HG02571 (cell line): ENCODE measurements around the gene TMEM218.

Source experiments
- ATAC-seq: cut with Tn5 transposase; IDR thresholded peaks from one replicate; pipeline ENCODE4 v1.9.1; 2021; ENCODE audit warnings: mild to moderate bottlenecking, moderate library complexity; ENCODE audit not compliant: unreplicated experiment

Gene TMEM218

DNA sequence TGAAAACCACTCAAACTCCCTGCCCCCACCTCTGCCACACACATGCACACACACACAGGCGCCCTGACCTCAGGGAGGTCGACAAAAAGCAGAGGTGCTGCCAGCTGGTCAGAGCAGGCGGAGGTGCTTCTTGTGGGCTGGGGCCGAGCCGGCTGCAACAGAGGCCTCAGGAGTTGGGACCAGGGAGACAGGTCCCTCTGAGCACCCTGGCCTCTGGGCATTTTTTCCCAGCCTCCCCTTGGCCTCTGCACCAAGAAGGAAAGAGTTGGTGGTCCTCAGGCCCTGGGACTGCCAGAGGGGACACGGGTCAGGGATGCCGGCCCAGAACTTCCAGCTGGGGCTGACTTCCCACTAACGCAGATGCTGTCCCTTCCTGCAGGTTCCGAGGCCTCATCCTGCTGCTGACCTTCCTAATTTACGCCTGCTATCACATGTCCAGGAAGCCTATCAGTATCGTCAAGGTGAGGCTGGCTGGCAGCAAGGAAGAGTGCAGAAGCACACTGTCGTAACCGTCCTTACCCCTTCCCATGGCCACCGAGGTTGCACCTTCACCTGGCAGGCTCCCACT is 35.0 kb downstream of the TMEM218 start:
- ATAC-seq: no peak

DNA sequence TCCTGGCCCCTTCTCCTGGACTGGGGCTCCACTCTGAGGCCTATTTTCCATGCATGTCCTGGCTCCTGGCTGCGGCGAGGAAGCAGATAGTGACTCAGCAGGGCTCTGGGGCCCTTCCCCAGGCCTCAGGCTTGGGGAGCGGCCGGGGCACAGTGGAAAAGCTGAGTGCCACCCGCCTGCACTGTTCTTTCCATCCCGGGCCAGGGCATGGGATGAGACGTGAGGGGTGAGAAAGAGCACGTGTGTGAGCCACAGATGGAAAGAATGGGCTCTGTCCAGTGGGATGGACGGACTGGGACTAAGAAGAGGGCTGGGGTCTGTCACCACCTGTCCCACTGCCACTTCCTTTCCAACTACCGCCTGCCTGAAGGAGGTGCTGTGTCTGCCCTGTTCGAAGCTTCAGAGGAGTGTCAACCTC is 35.5 kb downstream of the TMEM218 start:
- no peak for ATAC-seq

DNA sequence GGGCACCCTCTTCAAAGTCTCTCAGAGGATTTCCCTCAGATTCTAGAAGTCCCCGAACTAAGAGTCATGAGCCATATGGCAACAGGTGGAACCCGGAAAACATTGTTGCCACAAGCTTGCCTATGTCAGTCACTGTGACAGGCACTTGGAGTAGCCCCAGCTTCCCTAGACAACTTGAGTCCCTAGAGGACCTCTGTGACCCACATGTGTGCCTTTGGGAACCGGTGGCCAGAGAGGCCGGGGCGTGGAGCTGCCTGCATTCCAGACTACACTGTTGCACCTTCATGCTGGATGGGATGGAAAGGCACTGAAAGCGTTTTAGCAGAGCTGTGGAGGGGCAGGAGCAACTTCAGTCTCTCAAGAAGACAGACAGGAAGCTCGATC is 36.2 kb downstream of the TMEM218 start:
- ATAC-seq: no peak

DNA sequence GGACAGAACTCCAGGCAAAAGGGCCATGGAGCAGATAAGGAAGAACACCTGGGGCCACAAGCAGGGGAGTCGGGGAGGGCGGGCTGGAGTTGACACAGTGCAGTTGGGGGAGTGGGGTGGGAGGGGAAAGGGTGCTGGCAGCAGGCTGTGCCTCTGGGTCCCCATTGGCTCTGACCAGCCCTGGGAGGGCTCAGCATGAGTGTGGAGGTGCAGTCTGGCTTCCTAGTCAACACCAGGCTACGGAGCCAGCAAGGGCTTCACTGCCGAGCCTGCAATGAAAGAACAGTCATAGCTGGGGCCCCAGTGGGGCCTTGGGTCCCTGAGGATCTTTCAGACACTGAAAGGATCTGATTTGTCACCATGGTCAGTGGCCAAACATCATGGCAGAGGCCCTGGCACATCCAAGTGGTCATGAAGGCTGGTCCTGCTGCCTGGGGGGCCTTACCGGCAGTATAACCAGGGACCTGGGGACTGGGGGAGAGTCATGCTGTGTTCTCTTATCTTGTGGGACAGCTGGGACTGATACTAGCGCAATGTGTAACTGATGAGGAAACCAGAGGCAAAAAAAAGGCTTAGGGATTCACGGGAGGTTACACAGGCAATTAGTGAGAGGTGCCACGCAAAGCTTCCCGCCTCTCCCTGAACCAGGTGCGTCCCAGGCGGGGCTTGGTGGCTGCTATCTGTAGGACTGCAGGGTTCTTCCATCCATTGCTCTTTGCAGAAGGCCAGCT is 36.8 kb downstream of the TMEM218 start:
- ATAC-seq: no peak

- ATAC-seq: no peak
These were observed 37.6 kb downstream of the TMEM218 start for GRCh38 chr11:125073616-125074483.

DNA sequence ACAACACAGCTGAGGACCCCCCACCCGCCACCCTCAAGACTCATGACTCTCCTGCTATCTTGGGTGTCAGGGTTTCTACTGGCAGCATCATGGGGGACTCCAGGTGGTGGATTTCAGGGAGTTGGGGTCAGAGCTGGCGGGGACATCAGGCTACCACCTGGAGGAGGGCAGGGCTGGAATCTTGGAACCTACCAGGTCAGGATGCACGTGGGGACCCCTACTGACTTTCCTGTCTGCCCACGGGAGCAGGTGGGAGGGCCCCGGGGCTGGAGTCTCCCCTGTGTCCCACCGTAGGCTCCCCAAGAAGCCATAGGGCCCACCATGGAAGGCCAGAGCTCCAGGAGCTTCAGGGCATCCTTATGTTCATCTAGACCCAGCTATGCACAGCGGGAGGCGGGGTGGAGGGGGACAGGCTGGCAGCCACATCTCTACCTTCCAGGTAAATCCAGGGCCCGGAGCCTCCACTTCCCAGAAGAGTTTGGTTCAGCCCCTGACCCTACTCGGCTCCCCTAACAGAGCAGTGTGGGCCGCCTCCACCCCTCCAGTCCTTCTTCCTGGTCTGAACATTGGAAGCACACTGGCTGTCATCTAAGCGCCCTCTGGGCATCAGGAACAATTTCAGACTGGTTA is 38.4 kb downstream of the TMEM218 start:
- no peak for ATAC-seq

DNA sequence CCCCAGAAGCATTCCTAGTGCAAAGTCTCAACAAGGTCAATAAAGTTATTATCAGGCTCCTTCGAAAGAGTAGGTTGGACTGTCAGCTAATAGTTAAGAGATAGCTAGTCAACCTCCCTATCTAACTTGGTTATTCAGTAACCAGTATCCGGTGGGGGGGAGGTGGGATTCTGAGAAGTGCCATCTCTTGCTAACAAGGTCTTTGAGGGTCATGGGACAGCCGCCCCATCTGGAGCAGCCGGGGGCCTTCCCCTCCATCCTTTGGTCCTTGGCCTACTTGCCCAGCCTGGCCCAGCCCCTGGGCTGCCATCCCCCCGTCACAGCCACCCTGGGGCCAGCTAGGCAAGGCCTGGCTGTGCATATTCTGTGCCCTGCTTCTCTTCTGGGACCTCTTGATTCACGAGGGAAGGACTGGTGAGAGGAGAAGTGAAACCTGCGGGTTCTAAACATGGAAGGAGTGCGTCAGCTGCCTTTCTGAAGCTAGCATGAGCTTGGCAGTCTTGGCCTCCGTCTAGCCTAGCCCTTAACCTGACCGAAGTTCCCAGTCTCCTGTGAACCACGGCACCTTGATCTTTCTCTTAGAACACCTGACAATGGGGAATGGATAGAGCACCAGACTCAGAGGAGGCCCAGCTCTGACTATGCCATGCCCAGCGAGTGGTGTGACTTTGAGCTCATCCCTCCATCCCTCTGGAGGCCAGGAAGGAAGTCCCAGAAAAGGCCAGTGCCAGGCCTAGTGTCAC is 39.0 kb downstream of the TMEM218 start:
- ATAC-seq: peak; percentile 78

DNA sequence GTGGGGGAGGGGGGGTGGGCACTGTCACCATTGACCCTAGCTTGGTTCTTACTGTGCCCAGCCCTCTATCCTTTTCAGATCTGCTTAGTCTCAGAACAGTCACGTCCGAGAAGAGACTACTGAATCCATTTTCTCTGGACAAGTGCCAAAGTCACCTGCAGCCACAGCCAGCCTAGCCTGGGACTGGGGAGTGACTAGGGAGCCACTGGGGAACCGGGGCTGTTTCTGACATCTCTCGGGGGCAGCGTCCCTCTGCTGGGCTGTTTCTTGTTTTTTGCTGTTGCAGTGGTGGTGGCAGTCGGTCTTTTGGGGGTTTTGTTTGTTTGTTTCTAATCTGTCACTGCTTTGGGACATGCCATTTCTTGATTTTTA is 39.6 kb downstream of the TMEM218 start:
- ATAC-seq: no peak

DNA sequence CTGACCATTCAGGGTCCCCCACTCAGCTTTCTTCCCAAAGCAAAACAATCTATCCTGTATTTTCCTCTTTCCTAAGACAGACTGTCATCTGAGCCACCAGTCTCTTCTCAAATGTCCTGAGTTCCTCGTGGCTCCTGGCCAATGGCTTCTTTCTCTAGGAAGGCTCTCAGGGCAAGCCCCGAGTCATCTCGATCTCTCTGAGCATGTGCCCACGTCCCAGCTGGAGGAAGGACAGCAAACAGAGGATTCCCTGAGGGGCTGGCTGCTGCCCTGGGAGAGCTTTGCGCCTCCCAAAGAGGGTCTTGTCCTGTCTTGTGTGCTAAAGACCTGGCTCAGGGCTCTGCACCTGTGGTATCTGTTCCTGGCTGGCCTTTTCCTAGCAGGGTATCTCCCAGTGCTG is 40.0 kb downstream of the TMEM218 start:
- ATAC-seq: no peak

GRCh38 chr11:125070699-125071254 is 40.6 kb downstream of the TMEM218 start:
- peak; percentile 68 for ATAC-seq

GRCh38 chr11:125069796-125070195 is 41.6 kb downstream of the TMEM218 start:
- ATAC-seq: no peak

GRCh38 chr11:125069008-125069407 is 42.4 kb downstream of the TMEM218 start:
- no peak for ATAC-seq

DNA sequence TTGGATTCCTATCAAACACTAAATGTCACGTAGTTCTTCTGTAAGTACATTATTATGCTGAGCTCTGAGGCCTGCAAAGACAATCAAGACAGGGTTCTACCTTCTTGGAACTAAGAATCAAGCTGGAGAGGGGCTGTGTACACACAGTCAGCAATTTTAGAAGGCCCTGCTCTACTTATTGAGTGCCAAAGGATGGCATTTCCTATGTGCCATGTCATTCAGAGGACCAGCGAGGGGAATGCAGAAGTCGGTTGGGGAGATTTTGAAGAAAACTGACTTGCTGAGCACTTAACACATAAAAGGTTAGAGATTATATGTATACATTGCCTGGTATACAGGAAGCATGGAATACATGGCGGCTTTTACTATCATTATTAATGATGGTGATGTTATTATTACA is 43.1 kb downstream of the TMEM218 start:
- no peak for ATAC-seq

DNA sequence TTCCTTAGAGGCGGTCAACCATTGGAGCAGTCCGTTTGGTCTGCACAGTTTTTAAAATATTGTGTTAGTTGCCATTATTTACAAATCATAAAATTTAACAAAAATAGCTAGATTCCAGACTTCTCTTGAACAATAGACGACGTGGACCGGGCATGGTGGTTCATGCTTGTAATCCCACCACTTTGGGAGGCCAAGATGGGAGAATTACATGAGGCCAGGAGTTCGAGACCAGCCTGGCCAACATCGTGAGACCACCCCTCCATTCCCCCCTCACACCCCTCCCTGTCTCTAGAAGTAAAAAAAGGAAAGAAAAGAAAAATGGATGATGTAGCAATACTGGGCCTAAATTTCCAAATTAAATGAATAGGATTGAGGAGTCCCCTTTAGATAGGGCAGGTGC is 47.4 kb downstream of the TMEM218 start:
- no peak for ATAC-seq

GRCh38 chr11:125063429-125064043 is 47.9 kb downstream of the TMEM218 start:
- ATAC-seq: peak; percentile 18

- peak; percentile 86 for ATAC-seq
These were observed 48.4 kb downstream of the TMEM218 start, which contains the start of gene SLC37A2 for GRCh38 chr11:125062931-125063428. TSS of gene SLC37A2 (plus strand) at chr11:125063305. CDS start at chr11:125063368, 63 bp downstream.

GRCh38 chr11:125062218-125062930 is 49.1 kb downstream of the TMEM218 start:
- peak; percentile 9 for ATAC-seq

DNA sequence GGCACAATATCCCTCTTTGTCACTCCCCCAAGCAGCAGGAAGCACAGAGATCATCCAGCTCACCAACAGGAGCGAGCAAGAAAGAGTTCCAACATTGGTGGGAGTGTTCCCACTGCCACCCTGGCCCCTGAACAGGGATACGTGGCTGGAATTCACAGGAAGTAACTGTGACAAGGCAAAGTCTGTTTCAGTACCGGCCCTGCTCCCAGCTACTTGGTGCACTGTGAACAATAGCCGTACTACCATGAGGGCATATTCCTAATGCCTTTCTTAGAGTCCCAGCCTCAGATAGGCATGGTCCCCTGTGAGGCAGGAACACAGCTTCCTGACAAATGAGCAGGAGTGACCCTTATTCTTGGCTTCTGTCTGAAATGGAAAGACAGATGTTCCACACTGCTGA is 50.1 kb downstream of the TMEM218 start:
- no peak for ATAC-seq

DNA sequence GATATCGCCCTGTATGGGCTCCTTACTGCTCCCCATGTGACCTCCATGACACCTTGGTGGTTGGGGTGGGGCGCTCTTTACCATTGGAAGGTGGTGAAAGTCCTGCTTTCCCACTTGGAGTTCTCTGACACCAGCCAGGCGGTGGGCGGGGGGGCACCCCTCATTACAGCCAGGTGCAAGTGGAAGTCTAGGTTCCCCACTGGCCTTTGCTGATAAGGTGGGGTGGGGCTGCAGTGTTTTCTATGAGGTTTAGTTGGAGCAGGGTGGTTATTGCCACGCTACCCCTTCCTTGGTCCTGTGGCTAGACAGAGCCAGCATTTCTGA is 53.8 kb downstream of the TMEM218 start:
- no peak for ATAC-seq
